Kidney tubule cell (primary cell): ENCODE data around the gene FAM131B.

Source experiments
- DNase-seq: peaks from one replicate; pipeline ENCODE4 v3.0.0-alpha.2; 2018; ENCODE audit warnings: low spot score

FAM131B gene

GRCh38 chr7:143382126-143382790 is 19.7 kb upstream of the FAM131B start:
- no peak for DNase-seq

GRCh38 chr7:143381427-143382125 is 19.1 kb upstream of the FAM131B start:
- peak; percentile 71 for DNase-seq

GRCh38 chr7:143380646-143381426 is 18.3 kb upstream of the FAM131B start, which contains the start of gene ZYX:
TSS of gene ZYX (plus strand) at chr7:143381345. CDS start at chr7:143381572, 227 bp downstream.
- peak; percentile 95 for DNase-seq

- DNase-seq, result peak; percentile 84
Observed at GRCh38 chr7:143380260-143380645, 17.7 kb upstream of the FAM131B start.

GRCh38 chr7:143379611-143380259 is 17.2 kb upstream of the FAM131B start:
- DNase-seq, result no peak

GRCh38 chr7:143376396-143376795 is 13.9 kb upstream of the FAM131B start:
- no peak for DNase-seq

- peak; percentile 62 for DNase-seq
Observed at GRCh38 chr7:143375298-143376034, 13.0 kb upstream of the FAM131B start.

- DNase-seq, result no peak
Observed at GRCh38 chr7:143374561-143374960, 12.0 kb upstream of the FAM131B start.

GRCh38 chr7:143373255-143373794 is 10.8 kb upstream of the FAM131B start:
- no peak for DNase-seq

GRCh38 chr7:143372070-143372469 is 9.6 kb upstream of the FAM131B start:
- peak; percentile 72 for DNase-seq

- DNase-seq, result peak; percentile 61
Observed at GRCh38 chr7:143369678-143370651, 7.5 kb upstream of the FAM131B start.

- no peak for DNase-seq
Observed at GRCh38 chr7:143368387-143368786, 5.9 kb upstream of the FAM131B start.

GRCh38 chr7:143367972-143368371 is 5.5 kb upstream of the FAM131B start:
- DNase-seq, result peak; percentile 94

- DNase-seq, result no peak
Observed at GRCh38 chr7:143363016-143363937, 764 bp upstream of the FAM131B start.

- DNase-seq, result no peak
Observed at GRCh38 chr7:143361552-143362130, 872 bp downstream of the FAM131B start.

GRCh38 chr7:143360788-143361551 is 1.5 kb downstream of the FAM131B start:
- no peak for DNase-seq

- DNase-seq, result no peak
Observed at GRCh38 chr7:143359771-143360353, 2.7 kb downstream of the FAM131B start.
